ENCODE results near the gene ZC3H12C.

DNA sequence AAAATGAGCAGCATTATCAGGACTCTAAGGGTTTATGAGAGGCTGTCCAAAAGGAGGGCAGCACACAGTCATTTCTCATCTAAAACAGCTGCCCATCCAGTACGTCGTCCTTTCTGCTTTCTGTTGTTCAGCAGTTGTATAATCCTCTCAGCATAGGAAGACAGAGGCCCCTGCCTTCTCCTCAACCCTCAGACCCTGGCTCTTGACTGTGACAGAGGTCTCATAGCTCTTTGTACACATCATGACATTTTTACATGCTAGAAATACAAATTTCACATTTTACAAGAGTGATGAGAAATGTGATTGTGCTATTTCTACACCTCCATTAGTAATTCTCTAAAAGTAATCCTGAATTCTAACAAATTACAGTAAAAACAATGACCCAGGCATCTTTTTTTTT is 36.2 kb upstream of the ZC3H12C start:
- no peak for TF ChIP-seq GATA2 (IDR thresholded peaks at IDR 0.05; ENCODE audit: low read depth, low read length)
- no peak for TF ChIP-seq GATA3 (IDR thresholded peaks at IDR 0.05; ENCODE audit: low read depth, low read length)
